GM23248 (cell line): ENCODE data around the gene TBCK. TPM values are rescaled to one million over a fixed set of nuclear protein-coding genes. Genes with fewer than 3 reads are reported as not detected.
A peak's percentile ranks its signal among the peaks of the same experiment; 100 is the strongest.
"Not testable (repeated sequence)": the region's sequence is repeated elsewhere in the genome, so short reads cannot be mapped to it uniquely, and the experiment has no call there.

Experiments
- DNase-seq: peaks from one replicate; pipeline ENCODE4 v3.0.0-alpha.2; 2015
- H2AFZ ChIP-seq: fragments of 200-600 bp; sonication (generic); 2 replicates; pipeline ENCODE4 v1.6.1; 2016; ENCODE audit warnings: antibody characterized with exemption
- H3F3A ChIP-seq: fragments of 200-600 bp; sonication (generic); 2 replicates; pipeline ENCODE4 v1.6.1; 2016; ENCODE audit warnings: mild to moderate bottlenecking, antibody characterized with exemption, mixed run types; ENCODE audit not compliant: insufficient read depth
- H3K27ac ChIP-seq: fragments of 200-600 bp; sonication (generic); 2 replicates; pipeline ENCODE4 v1.5.1; 2016; ENCODE audit warnings: mild to moderate bottlenecking
- H3K27me3 ChIP-seq: fragments of 200-600 bp; sonication (generic); replicated peaks from 2 replicates; pipeline ENCODE4 v1.6.1; 2016; ENCODE audit warnings: mild to moderate bottlenecking; ENCODE audit not compliant: insufficient read depth
- H3K36me3 ChIP-seq: fragments of 200-600 bp; sonication (generic); 2 replicates; pipeline ENCODE4 v1.6.1; 2016; ENCODE audit warnings: low read depth, mild to moderate bottlenecking
- H3K4me1 ChIP-seq: fragments of 200-600 bp; sonication (generic); 2 replicates; pipeline ENCODE4 v1.6.1; 2016; ENCODE audit warnings: mild to moderate bottlenecking; ENCODE audit not compliant: insufficient read depth
- H3K4me2 ChIP-seq: fragments of 200-600 bp; sonication (generic); one replicate; pipeline ENCODE4 v1.6.1; 2016; ENCODE audit warnings: mild to moderate bottlenecking; ENCODE audit not compliant: unreplicated experiment
- H3K4me3 ChIP-seq: fragments of 200-600 bp; sonication (generic); 2 replicates; pipeline ENCODE4 v1.5.1; 2016; ENCODE audit warnings: mild to moderate bottlenecking
- H3K79me2 ChIP-seq: fragments of 200-600 bp; sonication (generic); 2 replicates; pipeline ENCODE4 v1.6.1; 2016; ENCODE audit warnings: mild to moderate bottlenecking; ENCODE audit not compliant: insufficient read depth
- H3K9ac ChIP-seq: fragments of 200-600 bp; sonication (generic); 2 replicates; pipeline ENCODE4 v1.6.1; 2016; ENCODE audit warnings: mild to moderate bottlenecking
- H3K9me2 ChIP-seq: fragments of 200-600 bp; sonication (generic); 2 replicates; pipeline ENCODE4 v1.6.1; 2016; ENCODE audit warnings: mixed run types, mild to moderate bottlenecking, moderate library complexity; ENCODE audit not compliant: insufficient read depth
- H3K9me3 ChIP-seq: fragments of 200-600 bp; sonication (generic); one replicate; pipeline ENCODE4 v1.6.1; 2017; ENCODE audit warnings: low read depth
- H4K20me1 ChIP-seq: fragments of 200-600 bp; sonication (generic); 2 replicates; pipeline ENCODE4 v1.6.0; 2016; ENCODE audit not compliant: insufficient read depth
- EZH2 ChIP-seq: fragments of 200-600 bp; sonication (generic); IDR thresholded peaks from 2 replicates; pipeline ENCODE4 v1.6.1; 2018; ENCODE audit warnings: antibody characterized with exemption, mild to moderate bottlenecking; ENCODE audit not compliant: insufficient read depth, poor library complexity, severe bottlenecking
- EZH2phosphoT487 ChIP-seq: fragments of 200-600 bp; sonication (generic); IDR thresholded peaks from 2 replicates; pipeline ENCODE4 v1.6.1; 2018; ENCODE audit warnings: antibody characterized with exemption, moderate library complexity, mild to moderate bottlenecking, low read depth; ENCODE audit not compliant: insufficient read depth
- WGBS, 2 experiments: methylation state at CpG; one replicate each; pipeline ENCODE4 v1.1.6; 2015 to 2017; ENCODE audit warnings: low lambda C conversion rate in 2 of 2, low coverage in 1 of 2; ENCODE audit errors: missing lambda C conversion rate in 2 of 2; 5-methylcytosine and 5-hydroxymethylcytosine counted together
- in situ Hi-C: fragments of 300-500 bp; cut with MboI; formaldehyde crosslinking; loops from 2 replicates; pipeline ENCODE4 v1.15.0; 2020
- polyA plus RNA-seq: library from polyadenylated mRNA; unstranded; fragments of >200 nt; fragmentation: Nextera tagmentation; extraction: Ambion mirVana; gene quantifications from 2 replicates; pipeline ENCODE4 v1.2.1, GENCODE V29; 2016
- total RNA-seq: library from RNA; depleted of rRNA; stranded (reverse); fragments of >200 nt; shearing (Covaris generic); gene quantifications from 2 replicates; pipeline ENCODE4 v1.2.3, GENCODE V29; 2014

The TBCK gene
- total and polyA plus RNA-seq, 2 experiments from 2014 or later, result 35.2 to 45.8 TPM

DNA sequence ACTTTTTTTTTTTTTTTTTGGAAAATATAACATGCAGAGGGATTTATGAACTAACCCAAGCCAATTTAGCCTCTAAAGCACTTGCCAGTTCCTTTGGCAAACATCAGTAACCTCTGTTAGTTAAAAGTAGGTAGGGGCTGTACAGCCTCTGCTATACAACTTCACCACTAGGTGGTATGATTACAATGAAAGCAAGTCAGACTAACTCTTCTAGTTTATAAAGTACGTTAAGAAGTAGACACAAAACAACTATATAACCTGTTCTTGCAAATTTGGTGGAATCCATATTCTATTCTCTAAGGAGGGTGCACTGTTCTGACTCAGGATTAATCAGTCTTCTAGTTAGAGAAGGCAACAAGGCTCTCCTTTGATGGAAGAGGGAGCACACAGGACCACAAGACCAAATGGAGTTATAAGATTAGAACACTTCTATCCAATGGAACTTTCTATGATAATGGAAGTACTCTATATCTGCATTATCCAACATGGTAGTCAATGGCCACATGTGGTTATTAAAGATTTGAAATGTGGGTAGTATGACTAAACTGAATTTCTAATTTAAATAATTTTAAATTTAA, 13.1 kb upstream of the TBCK start:
- peaks cover 32% of the 10 kb centered on the region for H3K79me2 ChIP-seq
- H3K27ac ChIP-seq, result no peak overlapping the region
- H3K36me3 ChIP-seq, result peaks cover 61% of the 10 kb centered on the region
- H2AFZ ChIP-seq, result no peak overlapping the region
- peaks cover 22% of the 10 kb centered on the region for H3F3A ChIP-seq
- no peaks in the 10 kb centered on the region for H3K9me2 ChIP-seq
- no peaks in the 10 kb centered on the region for H3K9me3 ChIP-seq
- H3K4me3 ChIP-seq, result no peak overlapping the region
- no peak overlapping the region for H3K9ac ChIP-seq
- H3K4me1 ChIP-seq, result peaks cover 32% of the 10 kb centered on the region
- H4K20me1 ChIP-seq, result no peaks in the 10 kb centered on the region
- in situ Hi-C loops, result no loop called here
- peak; percentile 65 for DNase-seq
- no peak overlapping the region for H3K4me2 ChIP-seq
- WGBS, 2 experiments, result 0 to 8% methylated on average over 1 of the region's 1 CpG
- no peaks in the 10 kb centered on the region for H3K27me3 ChIP-seq
- TF ChIP-seq EZH2phosphoT487, result no peak
- TF ChIP-seq EZH2, result no peak

DNA sequence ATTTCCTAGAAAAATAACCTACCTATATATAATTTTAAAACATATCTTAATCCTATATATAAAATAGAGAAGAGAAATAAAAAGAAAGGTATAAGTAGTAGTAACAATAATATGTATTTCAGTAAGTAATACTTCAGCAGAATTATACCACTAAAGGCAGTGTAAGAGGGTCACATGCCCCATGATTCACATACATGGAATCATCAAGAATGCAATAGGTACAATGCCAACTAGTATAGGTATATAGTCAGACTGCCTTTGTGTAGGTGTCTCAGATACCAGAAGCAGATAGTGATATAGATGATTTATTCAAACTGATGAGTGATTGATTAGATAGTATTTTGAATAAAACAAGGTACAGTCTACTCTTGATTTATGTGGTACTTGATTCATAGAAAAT, 9.8 kb upstream of the TBCK start:
- no peak overlapping the region for H3K4me2 ChIP-seq
- H3K27me3 ChIP-seq, result no peaks in the 10 kb centered on the region
- TF ChIP-seq EZH2phosphoT487, result no peak
- no peak for TF ChIP-seq EZH2
- no peaks in the 10 kb centered on the region for H3K9me2 ChIP-seq
- H3K4me1 ChIP-seq, result peaks cover 32% of the 10 kb centered on the region
- no peak overlapping the region for H3K9ac ChIP-seq
- H3K4me3 ChIP-seq, result no peak overlapping the region
- H3K9me3 ChIP-seq, result no peaks in the 10 kb centered on the region
- H3K36me3 ChIP-seq, result peaks cover 35% of the 10 kb centered on the region
- peaks cover 50% of the 10 kb centered on the region for H3K79me2 ChIP-seq
- DNase-seq, result peak; percentile 20
- no peak overlapping the region for H3K27ac ChIP-seq
- in situ Hi-C loops, result no loop called here
- H3F3A ChIP-seq, result peaks cover 22% of the 10 kb centered on the region
- H4K20me1 ChIP-seq, result no peaks in the 10 kb centered on the region
- no peak overlapping the region for H2AFZ ChIP-seq

DNA sequence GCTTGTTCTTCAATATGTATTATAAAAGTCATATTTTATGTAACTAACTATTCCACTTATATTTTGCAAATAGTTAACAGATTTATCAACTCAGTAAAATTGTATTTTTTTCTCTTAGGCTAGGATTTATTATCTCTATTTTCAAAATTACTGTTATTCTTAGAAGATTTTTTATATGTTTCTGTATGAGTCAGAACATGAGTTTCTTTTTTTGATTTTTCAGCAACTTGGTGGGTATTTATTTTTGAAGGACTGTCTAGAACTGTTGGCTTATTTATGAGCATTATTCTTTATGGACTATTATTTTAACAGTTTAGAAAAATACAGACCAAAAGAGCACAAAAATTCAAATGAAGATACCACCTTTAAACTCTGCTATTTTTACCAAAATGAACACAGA, 7.1 kb upstream of the TBCK start:
- Histone ChIP-seq H3K4me1 (peaks cover 48% of the 10 kb centered on the region), H3K9ac (no peak overlapping the region), H3K27me3 (no peaks in the 10 kb centered on the region), H3K4me2 (no peak overlapping the region), H3K4me3 (no peak overlapping the region), H3F3A (peaks cover 15% of the 10 kb centered on the region), H2AFZ (no peak overlapping the region), H3K79me2 (peaks cover 68% of the 10 kb centered on the region), H3K27ac (no peak overlapping the region), H3K9me2 (no peaks in the 10 kb centered on the region), H3K9me3 (no peaks in the 10 kb centered on the region), H3K36me3 (peaks cover 22% of the 10 kb centered on the region), H4K20me1 (no peaks in the 10 kb centered on the region)
- TF ChIP-seq EZH2 (no peak), EZH2phosphoT487 (no peak)
- no peak for DNase-seq
- in situ Hi-C loops, result no loop called here

DNA sequence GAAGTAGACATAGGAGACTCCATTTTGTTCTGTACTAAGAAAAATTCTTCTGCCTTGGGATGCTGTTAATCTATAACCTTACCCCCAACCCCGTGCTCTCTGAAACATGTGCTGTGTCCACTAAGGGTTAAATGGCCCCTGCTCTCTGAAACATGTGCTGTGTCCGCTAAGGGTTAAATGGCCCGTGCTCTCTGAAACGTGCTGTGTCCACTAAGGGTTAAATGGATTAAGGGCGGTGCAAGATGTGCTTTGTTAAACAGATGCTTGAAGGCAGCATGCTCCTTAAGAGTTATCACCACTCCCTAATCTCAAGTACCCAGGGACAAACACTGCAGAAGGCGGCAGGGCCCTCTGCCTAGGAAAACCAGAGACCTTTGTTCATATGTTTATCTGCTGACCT, 5.8 kb upstream of the TBCK start:
- H3F3A ChIP-seq, in situ Hi-C loops, H3K9me3 ChIP-seq, H3K27ac ChIP-seq, H3K36me3 ChIP-seq, H2AFZ ChIP-seq, H3K4me3 ChIP-seq, DNase-seq, H3K27me3 ChIP-seq, H3K9me2 ChIP-seq, H3K4me2 ChIP-seq, H3K9ac ChIP-seq, H4K20me1 ChIP-seq: not testable (repeated sequence)
- peaks cover 81% of the 10 kb centered on the region for H3K79me2 ChIP-seq
- 74 to 82% methylated on average over 6 of the region's 6 CpGs for WGBS, 2 experiments
- peaks cover 48% of the 10 kb centered on the region for H3K4me1 ChIP-seq

DNA sequence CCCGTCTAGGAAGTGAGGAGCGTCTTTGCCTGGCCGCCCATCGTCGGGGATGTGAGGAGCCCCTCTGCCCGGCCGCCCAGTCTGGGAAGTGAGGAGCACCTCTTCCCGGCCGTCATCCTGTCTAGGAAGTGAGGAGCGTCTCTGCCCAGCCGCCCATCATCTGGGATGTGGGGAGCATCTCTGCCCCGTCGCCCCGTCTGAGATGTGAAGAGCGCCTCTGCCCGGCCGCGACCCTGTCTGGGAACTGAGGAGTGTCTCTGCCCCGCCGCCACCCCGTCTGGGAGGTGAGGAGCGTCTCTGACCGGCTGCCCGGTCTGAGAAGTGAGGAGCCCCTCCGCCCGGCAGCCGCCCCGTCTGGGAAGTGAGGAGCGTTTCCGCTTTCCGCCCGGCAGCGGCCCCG, 5.2 kb upstream of the TBCK start:
- H3K9ac ChIP-seq, H3F3A ChIP-seq, H3K4me3 ChIP-seq, in situ Hi-C loops, DNase-seq, H3K27ac ChIP-seq, H3K4me2 ChIP-seq, H3K36me3 ChIP-seq, H4K20me1 ChIP-seq, H2AFZ ChIP-seq, H3K9me2 ChIP-seq, H3K27me3 ChIP-seq, H3K9me3 ChIP-seq: not testable (repeated sequence)
- H3K79me2 ChIP-seq, result peaks cover 86% of the 10 kb centered on the region
- WGBS, 2 experiments, result 96 to 100% methylated on average over 3 to 34 of the region's 34 CpGs
- peaks cover 44% of the 10 kb centered on the region for H3K4me1 ChIP-seq
